Body of pancreas (tissue), 4 donors: ENCODE results near the gene FAF2.

Experiments used
- CTCF ChIP-seq, 7 experiments: fragments of 450-650 bp in 4 of 7; fragments of 200-600 bp in 3 of 7; sonication (generic) in 3 of 7; IDR thresholded peaks; one replicate each; pipeline ENCODE4 v1.5.1; 2016 to 2019; ENCODE audit warnings: antibody characterized with exemption in 7 of 7
- POLR2A ChIP-seq, 3 donors: fragments of 450-650 bp; IDR thresholded peaks; one replicate each; pipeline ENCODE4 v1.6.1; 2016; ENCODE audit warnings: antibody characterized with exemption in 3 of 3, mild to moderate bottlenecking in 2 of 3

- TF ChIP-seq CTCF (IDR thresholded peaks at IDR 0.05): no peak
- TF ChIP-seq POLR2A (IDR thresholded peaks at IDR 0.05): no peak
Measured at GRCh38 chr5:176454724-176455394, 6.7 kb downstream of the FAF2 start.
